SK-N-SH (cell line): ENCODE data around the gene GRM7. TPM values are rescaled to one million over a fixed set of nuclear protein-coding genes. Genes with fewer than 3 reads are reported as not detected.

Experiments used
- CTCF ChIA-PET: fragments of 300-600, 350-600 bp; formaldehyde crosslinking; extraction: SDS; loops from one replicate; lab custom pipeline; 2021; lab: Yijun Ruan, JAX
- POLR2A ChIA-PET: fragments of 350-600 bp; sonication (Branson Sonifier 250); formaldehyde crosslinking; extraction: SDS; loops from one replicate; lab custom pipeline; 2020; ENCODE audit warnings: antibody characterized with exemption, inconsistent platforms; lab: Yijun Ruan, JAX
- DNase-seq: peaks from one replicate; pipeline ENCODE4 v3.0.0; 2012
- H2AFZ ChIP-seq: fragments of 200-600 bp; sonication (generic); 2 replicates; pipeline ENCODE4 v1.8.1; 2016; ENCODE audit warnings: antibody characterized with exemption, mild to moderate bottlenecking, low read depth
- H3F3A ChIP-seq: fragments of 200-600 bp; sonication (generic); replicated peaks from 2 replicates; pipeline ENCODE3; 2016; ENCODE audit warnings: antibody characterized with exemption, mild to moderate bottlenecking; ENCODE audit not compliant: insufficient read depth
- H3K27ac ChIP-seq, 2 experiments: fragments of 200-500 bp in 1 of 2; fragments of 200-600 bp in 1 of 2; sonication (Bioruptor generic) in 1 of 2; sonication (generic), shearing (Covaris generic) in 1 of 2; 2 replicates each; pipeline versions ENCODE4 v1.5.1 to v1.6.1; 2014 to 2016; ENCODE audit warnings: low read depth in 2 of 2, inconsistent platforms in 1 of 2, low read length in 1 of 2, mild to moderate bottlenecking in 1 of 2, mixed read lengths in 1 of 2
- H3K27me3 ChIP-seq: fragments of 200-600 bp; sonication (generic), shearing (Covaris generic); 2 replicates; pipeline ENCODE4 v1.6.1; 2016; ENCODE audit warnings: mixed run types; ENCODE audit not compliant: insufficient read depth
- H3K36me3 ChIP-seq, 2 experiments: fragments of 200-500 bp in 1 of 2; fragments of 200-600 bp in 1 of 2; sonication (Bioruptor generic) in 1 of 2; sonication (generic) in 1 of 2; replicated peaks in 1 of 2; 2 replicates each; pipeline versions ENCODE3 to v1.5.1; 2014 to 2016; ENCODE audit warnings: low read length in 1 of 2, mild to moderate bottlenecking in 1 of 2; ENCODE audit not compliant: insufficient read depth in 2 of 2, control insufficient read depth in 1 of 2
- H3K4me1 ChIP-seq, 2 experiments: fragments of 200-500 bp in 1 of 2; fragments of 200-600 bp in 1 of 2; sonication (Bioruptor generic) in 1 of 2; sonication (generic), shearing (Covaris generic) in 1 of 2; 2 replicates each; pipeline versions ENCODE4 v1.5.1 to v1.6.1; 2014 to 2016; ENCODE audit warnings: low read depth in 1 of 2, low read length in 1 of 2, mixed run types in 1 of 2; ENCODE audit not compliant: insufficient read depth in 2 of 2, control insufficient read depth in 1 of 2
- H3K4me2 ChIP-seq: fragments of 200-600 bp; sonication (generic), shearing (Covaris generic); 2 replicates; pipeline ENCODE4 v1.6.1; 2017; ENCODE audit warnings: mixed run types
- H3K4me3 ChIP-seq, 2 experiments: fragments of 200-500 bp in 1 of 2; fragments of 200-600 bp in 1 of 2; sonication (Bioruptor generic) in 1 of 2; sonication (generic), shearing (Covaris generic) in 1 of 2; 2 replicates each; pipeline versions ENCODE4 v1.5.1 to v1.8.1; 2014 to 2016; ENCODE audit warnings: low read depth in 2 of 2, inconsistent platforms in 1 of 2, low read length in 1 of 2, mild to moderate bottlenecking in 1 of 2, mixed read lengths in 1 of 2, moderate library complexity in 1 of 2
- H3K79me2 ChIP-seq: fragments of 200-600 bp; sonication (generic); 2 replicates; pipeline ENCODE4 v1.8.1; 2017; ENCODE audit warnings: mild to moderate bottlenecking; ENCODE audit not compliant: insufficient read depth
- H3K9ac ChIP-seq: fragments of 200-600 bp; sonication (generic); 2 replicates; pipeline ENCODE4 v1.6.1; 2017; ENCODE audit warnings: mixed run types
- H3K9me2 ChIP-seq: fragments of 200-600 bp; sonication (generic); 2 replicates; pipeline ENCODE4 v1.6.1; 2017; ENCODE audit warnings: mixed run types
- H3K9me3 ChIP-seq: fragments of 200-600 bp; sonication (generic); 2 replicates; pipeline ENCODE4 v1.6.1; 2017; ENCODE audit warnings: mixed run types, mild to moderate bottlenecking, moderate library complexity
- H4K20me1 ChIP-seq: fragments of 200-600 bp; sonication (generic); 2 replicates; pipeline ENCODE4 v1.6.1; 2017; ENCODE audit warnings: mild to moderate bottlenecking, mixed run types; ENCODE audit not compliant: insufficient read depth
- CHD2 ChIP-seq: fragments of 150-350 bp; IDR thresholded peaks from 2 replicates; pipeline ENCODE4 v1.6.1; 2018; ENCODE audit warnings: low read length; ENCODE audit not compliant: partially characterized antibody
- ELF1 ChIP-seq: IDR thresholded peaks from 2 replicates; pipeline ENCODE4 v1.4.0; 2012
- FOXJ3 ChIP-seq: sonication (generic); formaldehyde crosslinking; IDR thresholded peaks from 2 replicates; pipeline ENCODE4 v1.5.1; 2020; ENCODE audit warnings: mild to moderate bottlenecking, missing genetic modification reagents
- FOXM1 ChIP-seq: IDR thresholded peaks from 2 replicates; pipeline ENCODE4 v1.4.0; 2012; ENCODE audit warnings: low read depth, mild to moderate bottlenecking
- GABPA ChIP-seq: IDR thresholded peaks from 2 replicates; pipeline ENCODE4 v1.4.0; 2012; ENCODE audit warnings: low read depth, mild to moderate bottlenecking
- GATA2 ChIP-seq: sonication (generic); formaldehyde crosslinking; IDR thresholded peaks from 2 replicates; pipeline ENCODE4 v1.5.0; 2020; ENCODE audit warnings: mild to moderate bottlenecking, missing genetic modification reagents
- JUND ChIP-seq: IDR thresholded peaks from 2 replicates; pipeline ENCODE4 v1.4.0; 2012
- MEF2A ChIP-seq: IDR thresholded peaks from 2 replicates; pipeline ENCODE4 v1.4.0; 2012; ENCODE audit warnings: low read depth, borderline replicate concordance
- MXI1 ChIP-seq: IDR thresholded peaks from 2 replicates; pipeline ENCODE4 v1.6.1; 2012; ENCODE audit warnings: mild to moderate bottlenecking, low read depth, low read length, improper control_type of control experiment
- POLR2AphosphoS5 ChIP-seq: IDR thresholded peaks from 2 replicates; pipeline ENCODE4 v1.6.1; 2012; ENCODE audit warnings: low read depth, low read length
- RCOR1 ChIP-seq: fragments of 150-350 bp; IDR thresholded peaks from 2 replicates; pipeline ENCODE4 v1.6.1; 2017; ENCODE audit warnings: antibody characterized with exemption, low read length
- RFX5 ChIP-seq: IDR thresholded peaks from 2 replicates; pipeline ENCODE4 v1.6.1; 2012; ENCODE audit warnings: mild to moderate bottlenecking, improper control_type of control experiment, low read length
- SIN3A ChIP-seq: IDR thresholded peaks from 2 replicates; pipeline ENCODE4 v1.6.1; 2012; ENCODE audit warnings: low read depth, mild to moderate bottlenecking, low read length, moderate library complexity, borderline replicate concordance
- SMC3 ChIP-seq: IDR thresholded peaks from 2 replicates; pipeline ENCODE4 v1.6.1; 2012; ENCODE audit warnings: low read depth, low read length, improper control_type of control experiment
- TEAD4 ChIP-seq: IDR thresholded peaks from 2 replicates; pipeline ENCODE4 v1.4.0; 2012; ENCODE audit warnings: mild to moderate bottlenecking, borderline replicate concordance; ENCODE audit not compliant: insufficient read depth
- WGBS: methylation state at CpG from one replicate; pipeline ENCODE4 v1.1.6; 2017; ENCODE audit warnings: low lambda C conversion rate; 5-methylcytosine and 5-hydroxymethylcytosine counted together
- polyA plus RNA-seq, 3 experiments: library from polyadenylated mRNA; depleted of rRNA; stranded (reverse); fragments of >200 nt; gene quantifications; 2 replicates each; pipeline ENCODE4 v1.2.3, GENCODE V29; 2012
- TF ChIP-seq, protein P1 (sequence below): fragments of 150-350 bp; IDR thresholded peaks from 2 replicates; pipeline ENCODE4 v1.6.1; 2017; ENCODE audit warnings: antibody characterized with exemption, low read length, low read depth, borderline replicate concordance
- TF ChIP-seq, protein P2 (sequence below): IDR thresholded peaks from 2 replicates; pipeline ENCODE4; 2012

Gene GRM7
- polyA plus RNA-seq, 1 of the 3 experiments (the other 2 are of a cell fraction): 0.03 TPM

DNA sequence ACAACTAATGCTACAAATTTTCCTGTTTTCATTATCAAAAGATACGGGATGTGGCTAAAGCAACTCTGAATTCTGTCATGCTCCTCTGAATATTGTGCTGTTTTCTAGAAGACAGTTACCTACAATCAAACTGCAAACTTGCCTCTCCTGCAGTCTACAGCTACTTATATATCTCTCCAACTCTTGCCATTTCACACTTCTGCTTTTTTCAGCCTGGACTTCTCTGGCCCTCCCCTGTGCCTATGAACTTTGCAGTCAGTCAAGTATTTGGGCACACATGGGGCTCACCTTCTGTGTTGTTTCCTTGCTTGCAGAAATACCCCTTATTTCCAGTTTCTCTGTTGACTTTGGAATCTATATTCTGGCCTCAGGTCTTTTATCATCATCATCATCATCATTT is 575.6 kb downstream of the GRM7 start:
- ChIA-PET CTCF (interaction anchor here (0.7 kb wide), 1 partner anchor 314 kb away, joined by 3 read pairs; no protein-coding TSS in a partner anchor), POLR2A (no interaction called here)
- no peaks in the 10 kb centered on the region for H3K36me3 ChIP-seq
- H3K79me2 ChIP-seq: no peaks in the 10 kb centered on the region
- H3K9ac ChIP-seq: no peak overlapping the region
- no peak overlapping the region for H3K4me2 ChIP-seq
- peaks cover 8% of the 10 kb centered on the region; the same call in 1 of the 2 replicates for H3K9me3 ChIP-seq
- no peaks in the 10 kb centered on the region for H3K4me1 ChIP-seq
- 27% methylated on average over 1 of the region's 1 CpG for WGBS
- no peaks in the 10 kb centered on the region for H3F3A ChIP-seq
- no peak overlapping the region for H3K27ac ChIP-seq
- TF ChIP-seq ELF1: no peak
- TF ChIP-seq SMC3: no peak
- TF ChIP-seq, protein P1, sequence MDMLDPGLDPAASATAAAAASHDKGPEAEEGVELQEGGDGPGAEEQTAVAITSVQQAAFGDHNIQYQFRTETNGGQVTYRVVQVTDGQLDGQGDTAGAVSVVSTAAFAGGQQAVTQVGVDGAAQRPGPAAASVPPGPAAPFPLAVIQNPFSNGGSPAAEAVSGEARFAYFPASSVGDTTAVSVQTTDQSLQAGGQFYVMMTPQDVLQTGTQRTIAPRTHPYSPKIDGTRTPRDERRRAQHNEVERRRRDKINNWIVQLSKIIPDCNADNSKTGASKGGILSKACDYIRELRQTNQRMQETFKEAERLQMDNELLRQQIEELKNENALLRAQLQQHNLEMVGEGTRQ: no peak
- TF ChIP-seq FOXJ3 (CRISPR knock-in tag): no peak
- TF ChIP-seq RFX5: no peak
- no peak for TF ChIP-seq MXI1
- no peak for TF ChIP-seq GABPA
- no peak for TF ChIP-seq RCOR1
- no peaks in the 10 kb centered on the region for H4K20me1 ChIP-seq
- no peak overlapping the region for H3K4me3 ChIP-seq
- DNase-seq: no peak
- H3K9me2 ChIP-seq: no peaks in the 10 kb centered on the region
- H3K27me3 ChIP-seq: no peaks in the 10 kb centered on the region
- no peak overlapping the region for H2AFZ ChIP-seq

DNA sequence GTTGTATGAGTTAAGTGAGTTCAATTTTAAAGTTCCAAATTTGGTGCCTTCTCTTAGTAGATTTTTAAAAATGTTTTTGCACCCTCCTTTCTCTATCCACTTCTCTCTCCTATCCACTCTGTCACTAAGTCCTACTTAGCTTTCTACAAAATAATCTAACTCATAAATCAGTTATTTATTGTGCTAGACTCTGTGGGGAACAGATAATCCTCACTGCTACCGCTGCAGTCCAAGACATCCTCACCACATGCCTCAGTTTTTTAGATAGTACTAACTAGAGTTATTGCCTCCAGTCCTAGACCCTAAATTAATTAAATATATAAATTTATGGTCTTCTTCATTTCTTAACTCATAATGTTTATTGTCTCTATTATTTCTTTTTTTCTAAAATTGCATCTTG is 576.3 kb downstream of the GRM7 start:
- DNase-seq: no peak
- no peak overlapping the region for H2AFZ ChIP-seq
- ChIA-PET POLR2A (no interaction called here), CTCF (interaction anchor here (0.7 to 1.4 kb wide), 2 partner anchors 12 to 315 kb away, joined by 3 to 4 read pairs; no protein-coding TSS in a partner anchor)
- no peak overlapping the region for H3K4me3 ChIP-seq
- no peaks in the 10 kb centered on the region for H3K4me1 ChIP-seq
- no peaks in the 10 kb centered on the region for H4K20me1 ChIP-seq
- TF ChIP-seq JUND: no peak
- H3K9ac ChIP-seq: no peak overlapping the region
- no peaks in the 10 kb centered on the region for H3K27me3 ChIP-seq
- no peaks in the 10 kb centered on the region for H3K36me3 ChIP-seq
- H3K27ac ChIP-seq: no peak overlapping the region
- no peaks in the 10 kb centered on the region for H3F3A ChIP-seq
- H3K4me2 ChIP-seq: no peak overlapping the region
- 46% methylated on average over 1 of the region's 1 CpG for WGBS
- no peaks in the 10 kb centered on the region for H3K9me2 ChIP-seq
- peaks cover 8% of the 10 kb centered on the region; the same call in 1 of the 2 replicates for H3K9me3 ChIP-seq
- H3K79me2 ChIP-seq: no peaks in the 10 kb centered on the region

DNA sequence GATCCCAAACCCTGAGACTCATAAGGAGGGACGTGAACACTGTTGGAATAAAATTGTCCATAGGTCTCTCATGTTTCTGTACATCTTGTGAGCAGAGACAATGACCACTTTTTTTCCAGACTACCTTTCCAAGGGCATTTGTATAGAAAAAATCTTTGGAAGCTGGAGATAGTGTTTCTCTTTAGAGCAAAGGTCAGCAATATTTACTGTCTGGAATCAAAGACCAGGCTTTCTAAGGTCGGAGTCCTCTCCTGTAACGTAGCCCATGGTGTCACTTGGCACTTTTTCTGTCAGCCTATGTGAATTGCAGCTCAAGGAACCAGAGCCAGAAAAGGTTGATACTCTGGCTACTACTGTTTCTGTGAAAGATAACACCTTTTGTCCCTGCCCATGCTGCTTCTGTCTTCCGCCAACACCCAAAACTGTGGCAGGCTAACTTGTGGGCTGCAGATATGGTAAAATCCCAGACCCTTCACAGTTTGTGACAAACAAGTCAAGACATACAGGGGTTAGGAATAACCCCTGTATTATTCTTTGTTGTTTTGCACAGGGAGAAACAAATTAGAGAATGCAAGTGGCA is 578.3 kb downstream of the GRM7 start:
- H3F3A ChIP-seq: no peaks in the 10 kb centered on the region
- no peaks in the 10 kb centered on the region for H4K20me1 ChIP-seq
- 33% methylated on average over 4 of the region's 4 CpGs for WGBS
- H3K4me1 ChIP-seq: no peaks in the 10 kb centered on the region
- no peaks in the 10 kb centered on the region for H3K79me2 ChIP-seq
- H3K9ac ChIP-seq: no peak overlapping the region
- H2AFZ ChIP-seq: no peak overlapping the region
- no peak for DNase-seq
- no peak overlapping the region for H3K4me2 ChIP-seq
- H3K27me3 ChIP-seq: no peaks in the 10 kb centered on the region
- no peak overlapping the region for H3K4me3 ChIP-seq
- no peak overlapping the region for H3K27ac ChIP-seq
- ChIA-PET CTCF (no interaction called here), POLR2A (no interaction called here)
- no peaks in the 10 kb centered on the region for H3K9me2 ChIP-seq
- no peaks in the 10 kb centered on the region for H3K9me3 ChIP-seq
- no peaks in the 10 kb centered on the region for H3K36me3 ChIP-seq
- no peak for TF ChIP-seq POLR2AphosphoS5
- no peak for TF ChIP-seq MXI1
- TF ChIP-seq GATA2 (CRISPR knock-in tag): no peak
- no peak for TF ChIP-seq GABPA
- TF ChIP-seq SIN3A: no peak
- no peak for TF ChIP-seq CHD2
- no peak for TF ChIP-seq TEAD4
- TF ChIP-seq RFX5: no peak
- no peak for TF ChIP-seq MEF2A
- TF ChIP-seq FOXM1: no peak
- TF ChIP-seq, protein P1: no peak
- TF ChIP-seq, protein P2, sequence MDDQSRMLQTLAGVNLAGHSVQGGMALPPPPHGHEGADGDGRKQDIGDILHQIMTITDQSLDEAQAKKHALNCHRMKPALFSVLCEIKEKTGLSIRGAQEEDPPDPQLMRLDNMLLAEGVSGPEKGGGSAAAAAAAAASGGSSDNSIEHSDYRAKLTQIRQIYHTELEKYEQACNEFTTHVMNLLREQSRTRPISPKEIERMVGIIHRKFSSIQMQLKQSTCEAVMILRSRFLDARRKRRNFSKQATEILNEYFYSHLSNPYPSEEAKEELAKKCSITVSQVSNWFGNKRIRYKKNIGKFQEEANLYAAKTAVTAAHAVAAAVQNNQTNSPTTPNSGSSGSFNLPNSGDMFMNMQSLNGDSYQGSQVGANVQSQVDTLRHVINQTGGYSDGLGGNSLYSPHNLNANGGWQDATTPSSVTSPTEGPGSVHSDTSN: no peak
